GM21529 (cell line): ENCODE results near the gene DIAPH3.
A peak's percentile ranks its signal among the peaks of the same experiment; 100 is the strongest.
"Not testable (repeated sequence)": the region's sequence is repeated elsewhere in the genome, so short reads cannot be mapped to it uniquely, and the experiment has no call there.

Source experiments
- ATAC-seq: cut with Tn5 transposase; IDR thresholded peaks from one replicate; pipeline ENCODE4 v1.9.1; 2021; ENCODE audit not compliant: unreplicated experiment

Gene DIAPH3, protein sequence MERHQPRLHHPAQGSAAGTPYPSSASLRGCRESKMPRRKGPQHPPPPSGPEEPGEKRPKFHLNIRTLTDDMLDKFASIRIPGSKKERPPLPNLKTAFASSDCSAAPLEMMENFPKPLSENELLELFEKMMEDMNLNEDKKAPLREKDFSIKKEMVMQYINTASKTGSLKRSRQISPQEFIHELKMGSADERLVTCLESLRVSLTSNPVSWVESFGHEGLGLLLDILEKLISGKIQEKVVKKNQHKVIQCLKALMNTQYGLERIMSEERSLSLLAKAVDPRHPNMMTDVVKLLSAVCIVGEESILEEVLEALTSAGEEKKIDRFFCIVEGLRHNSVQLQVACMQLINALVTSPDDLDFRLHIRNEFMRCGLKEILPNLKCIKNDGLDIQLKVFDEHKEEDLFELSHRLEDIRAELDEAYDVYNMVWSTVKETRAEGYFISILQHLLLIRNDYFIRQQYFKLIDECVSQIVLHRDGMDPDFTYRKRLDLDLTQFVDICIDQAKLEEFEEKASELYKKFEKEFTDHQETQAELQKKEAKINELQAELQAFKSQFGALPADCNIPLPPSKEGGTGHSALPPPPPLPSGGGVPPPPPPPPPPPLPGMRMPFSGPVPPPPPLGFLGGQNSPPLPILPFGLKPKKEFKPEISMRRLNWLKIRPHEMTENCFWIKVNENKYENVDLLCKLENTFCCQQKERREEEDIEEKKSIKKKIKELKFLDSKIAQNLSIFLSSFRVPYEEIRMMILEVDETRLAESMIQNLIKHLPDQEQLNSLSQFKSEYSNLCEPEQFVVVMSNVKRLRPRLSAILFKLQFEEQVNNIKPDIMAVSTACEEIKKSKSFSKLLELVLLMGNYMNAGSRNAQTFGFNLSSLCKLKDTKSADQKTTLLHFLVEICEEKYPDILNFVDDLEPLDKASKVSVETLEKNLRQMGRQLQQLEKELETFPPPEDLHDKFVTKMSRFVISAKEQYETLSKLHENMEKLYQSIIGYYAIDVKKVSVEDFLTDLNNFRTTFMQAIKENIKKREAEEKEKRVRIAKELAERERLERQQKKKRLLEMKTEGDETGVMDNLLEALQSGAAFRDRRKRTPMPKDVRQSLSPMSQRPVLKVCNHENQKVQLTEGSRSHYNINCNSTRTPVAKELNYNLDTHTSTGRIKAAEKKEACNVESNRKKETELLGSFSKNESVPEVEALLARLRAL

DNA sequence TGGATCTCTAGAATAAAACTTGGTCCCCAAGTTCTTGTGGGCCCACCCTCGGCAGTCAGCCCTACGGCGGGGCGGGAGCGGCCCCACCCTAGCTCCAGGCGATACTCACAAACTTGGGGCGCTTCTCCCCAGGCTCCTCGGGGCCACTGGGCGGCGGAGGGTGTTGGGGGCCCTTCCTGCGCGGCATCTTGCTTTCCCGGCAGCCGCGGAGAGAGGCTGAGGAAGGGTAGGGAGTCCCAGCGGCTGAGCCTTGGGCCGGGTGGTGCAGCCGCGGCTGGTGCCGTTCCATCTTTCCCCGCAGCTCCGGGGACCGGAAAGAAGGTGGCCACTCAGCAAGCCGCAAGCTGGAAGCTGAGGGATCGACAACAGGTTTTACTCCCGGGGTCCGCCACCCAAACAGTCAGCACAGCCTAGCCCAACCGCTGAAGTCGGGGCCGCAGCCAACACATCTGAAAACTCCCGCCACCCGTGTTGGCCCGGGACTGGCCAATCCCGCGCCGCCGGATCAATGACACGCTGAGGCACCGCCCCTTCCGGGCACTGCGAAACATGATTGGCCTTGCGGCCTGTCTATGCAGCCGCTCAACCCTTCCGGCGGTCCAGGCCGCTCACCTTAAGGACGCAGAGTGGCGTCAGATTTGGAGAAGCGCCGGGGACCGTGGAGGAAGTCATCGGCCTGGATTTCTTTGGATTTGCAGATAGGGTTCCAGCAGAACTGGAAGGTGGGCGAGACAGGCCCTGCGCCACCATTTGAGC is at the start of gene DIAPH3:
TSS of gene DIAPH3 (minus strand) at position 451 of the 756 bp plus-strand sequence. CDS start at position 289, 162 bp downstream.
- peak; percentile 99 for ATAC-seq

DNA sequence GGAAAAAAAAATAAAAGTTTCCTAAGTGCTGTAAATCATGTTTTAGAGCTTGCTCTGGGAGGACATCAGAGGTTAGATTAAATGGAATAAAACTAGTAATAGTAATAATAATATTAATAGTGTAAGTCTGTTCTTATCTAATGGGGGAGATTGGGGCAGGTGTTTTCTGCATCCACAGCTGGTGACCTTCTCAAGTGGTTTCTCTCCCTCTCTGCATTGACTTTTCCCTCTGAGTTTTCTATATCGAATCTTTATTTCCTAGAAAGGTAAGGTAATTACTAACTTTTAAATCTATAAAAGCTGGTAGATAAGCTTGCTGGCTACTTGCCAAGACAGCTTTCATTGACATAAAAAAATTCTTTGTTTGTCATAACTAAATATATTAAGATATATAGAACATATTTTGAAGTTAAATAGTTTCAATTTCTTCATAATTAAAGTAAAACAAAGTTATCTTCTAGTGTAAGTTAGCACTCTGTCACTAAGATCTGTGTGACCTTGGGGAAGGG is 49.6 kb upstream of the DIAPH3 start:
- no peak for ATAC-seq

- no peak for ATAC-seq
Measured at GRCh38 chr13:60211548-60211947, 47.8 kb upstream of the DIAPH3 start.

- no peak for ATAC-seq
Measured at GRCh38 chr13:60210510-60211330, 47.0 kb upstream of the DIAPH3 start.

GRCh38 chr13:60205499-60205898 is 41.8 kb upstream of the DIAPH3 start:
- ATAC-seq: not testable (repeated sequence)

GRCh38 chr13:60201286-60201685 is 37.6 kb upstream of the DIAPH3 start:
- ATAC-seq: no peak

DNA sequence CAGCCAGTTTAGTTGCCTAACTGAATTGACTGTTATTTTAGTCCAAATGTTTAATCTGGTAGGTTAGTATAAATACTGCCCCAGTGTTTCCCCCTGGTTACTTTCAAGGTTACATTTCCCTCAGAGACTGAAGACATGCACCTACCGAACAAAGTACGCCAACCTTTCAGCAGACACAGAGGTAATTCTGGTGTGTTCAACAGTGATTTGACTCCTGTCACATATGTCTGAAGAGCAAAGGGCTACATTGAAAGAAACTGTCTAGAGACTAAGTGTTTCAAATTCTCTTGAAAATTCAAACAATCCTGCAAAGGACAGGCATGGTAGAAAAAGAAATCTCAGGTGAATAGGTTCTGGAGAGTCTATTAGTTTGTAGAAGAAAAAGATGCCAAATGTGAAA is 32.2 kb upstream of the DIAPH3 start:
- ATAC-seq: not testable (repeated sequence)

DNA sequence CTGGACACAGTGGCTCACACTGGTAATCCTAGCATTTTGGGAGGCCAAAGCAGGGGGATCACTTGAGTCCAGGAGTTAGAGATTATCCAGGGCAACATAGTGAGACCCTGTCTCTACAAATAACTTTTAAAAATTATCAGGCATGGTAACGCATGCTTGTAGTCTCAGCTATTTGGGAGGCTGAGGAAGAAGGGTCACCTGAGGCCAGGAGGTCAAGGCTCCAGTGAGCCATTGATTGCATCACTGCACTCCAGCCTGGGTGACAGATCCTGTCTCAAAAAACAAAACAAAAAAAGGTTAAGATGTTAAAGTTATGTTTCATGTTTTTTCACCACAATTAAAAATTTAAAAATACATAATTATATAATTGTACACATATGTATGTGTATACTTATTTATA is 19.2 kb upstream of the DIAPH3 start:
- ATAC-seq: no peak

- ATAC-seq: no peak
Measured at GRCh38 chr13:60178327-60178726, 14.6 kb upstream of the DIAPH3 start.

DNA sequence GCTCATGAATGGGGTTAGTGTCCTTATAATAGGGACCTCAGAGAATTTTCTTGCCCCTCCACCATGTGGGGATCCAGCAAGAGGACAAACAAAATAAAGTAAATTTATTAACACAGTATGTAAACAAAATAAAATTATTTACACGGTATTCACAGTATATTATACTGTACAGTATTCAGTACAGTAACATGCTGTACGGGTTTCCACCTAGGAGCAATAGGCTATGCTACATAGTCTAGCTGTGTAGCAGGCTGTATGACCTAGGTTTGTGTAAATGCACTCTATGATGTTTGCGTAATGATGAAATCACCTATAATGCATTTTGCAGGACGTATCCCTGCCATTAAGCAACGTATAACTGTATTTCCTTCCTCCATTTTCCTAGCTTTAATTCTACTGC is 11.8 kb upstream of the DIAPH3 start:
- ATAC-seq: no peak

GRCh38 chr13:60174113-60174512 is 10.4 kb upstream of the DIAPH3 start:
- ATAC-seq: no peak

DNA sequence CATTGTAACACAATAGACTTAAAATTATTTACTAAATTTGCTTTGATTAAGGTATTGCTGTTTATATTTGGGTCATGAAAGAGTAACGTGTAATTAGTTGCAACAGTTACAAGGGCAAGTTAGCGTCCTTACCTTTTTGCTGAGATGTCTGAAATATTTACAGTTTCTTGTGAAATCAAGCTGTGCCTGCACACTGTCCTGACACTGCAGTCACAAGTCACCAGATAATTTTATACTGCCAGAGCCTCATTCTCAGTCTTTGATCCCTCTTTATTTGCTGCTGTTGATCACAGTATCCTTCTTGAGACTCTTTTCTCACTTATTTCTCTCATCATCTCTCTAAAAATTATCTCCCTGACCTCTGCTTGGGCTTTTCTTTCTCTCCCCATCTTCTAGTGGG is 8.4 kb upstream of the DIAPH3 start:
- ATAC-seq: no peak

GRCh38 chr13:60170414-60170813 is 6.7 kb upstream of the DIAPH3 start:
- ATAC-seq: no peak

DNA sequence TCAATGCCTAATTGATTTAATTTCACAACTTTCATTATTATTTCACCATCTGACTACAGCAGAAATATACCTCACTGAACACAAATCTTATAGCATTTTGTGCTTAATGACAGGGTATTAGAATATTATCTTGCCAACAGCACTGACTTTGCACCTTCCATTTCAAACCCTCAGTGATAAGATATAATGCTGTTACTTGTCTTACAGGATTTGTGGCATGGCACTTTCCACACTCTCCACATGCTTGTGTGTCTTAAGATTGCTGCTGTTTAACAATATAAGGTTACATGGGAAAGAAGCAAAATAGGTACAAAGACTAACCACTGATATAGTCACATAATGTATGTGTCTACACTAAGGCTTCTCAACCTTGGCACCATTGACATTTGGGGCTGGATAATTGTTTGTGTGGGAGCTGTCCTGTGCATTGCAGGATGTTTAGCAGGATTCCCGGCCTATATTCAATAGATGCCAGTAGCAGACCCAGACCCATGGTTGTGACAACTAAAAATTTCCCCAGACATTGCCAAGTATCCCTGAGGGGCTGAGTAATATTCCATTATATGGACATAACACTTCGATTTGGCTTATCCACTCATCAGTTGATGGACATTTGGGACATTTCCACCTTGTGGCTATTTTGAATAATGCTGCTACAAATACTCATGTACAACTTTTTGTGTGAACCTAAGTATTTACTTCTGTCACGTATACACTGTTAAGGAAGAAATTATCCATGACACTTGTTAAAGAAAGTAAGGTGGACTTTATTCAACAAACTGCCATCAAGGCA is 5.7 kb upstream of the DIAPH3 start:
- no peak for ATAC-seq

DNA sequence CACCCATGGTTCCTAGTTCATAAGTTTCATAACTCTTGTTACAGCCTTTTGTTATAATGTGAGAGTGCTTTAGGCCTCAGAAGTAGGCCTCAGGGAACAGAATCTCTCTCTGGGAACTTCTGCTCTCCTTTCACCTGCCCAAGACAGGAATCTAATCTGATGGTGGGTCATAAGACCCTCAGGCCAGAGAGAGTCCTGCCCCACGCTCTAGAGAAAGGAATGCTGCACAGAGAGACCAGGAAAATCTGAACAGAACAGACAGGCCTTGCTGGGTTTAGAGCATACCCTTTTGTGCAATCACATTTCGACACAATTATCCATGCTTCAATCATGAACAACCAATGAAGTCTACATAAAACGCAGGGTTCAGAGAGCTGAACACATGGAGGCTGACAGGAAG is 3.4 kb upstream of the DIAPH3 start:
- ATAC-seq: no peak

- ATAC-seq: no peak
Measured at GRCh38 chr13:60165391-60166099, 1.8 kb upstream of the DIAPH3 start.

DNA sequence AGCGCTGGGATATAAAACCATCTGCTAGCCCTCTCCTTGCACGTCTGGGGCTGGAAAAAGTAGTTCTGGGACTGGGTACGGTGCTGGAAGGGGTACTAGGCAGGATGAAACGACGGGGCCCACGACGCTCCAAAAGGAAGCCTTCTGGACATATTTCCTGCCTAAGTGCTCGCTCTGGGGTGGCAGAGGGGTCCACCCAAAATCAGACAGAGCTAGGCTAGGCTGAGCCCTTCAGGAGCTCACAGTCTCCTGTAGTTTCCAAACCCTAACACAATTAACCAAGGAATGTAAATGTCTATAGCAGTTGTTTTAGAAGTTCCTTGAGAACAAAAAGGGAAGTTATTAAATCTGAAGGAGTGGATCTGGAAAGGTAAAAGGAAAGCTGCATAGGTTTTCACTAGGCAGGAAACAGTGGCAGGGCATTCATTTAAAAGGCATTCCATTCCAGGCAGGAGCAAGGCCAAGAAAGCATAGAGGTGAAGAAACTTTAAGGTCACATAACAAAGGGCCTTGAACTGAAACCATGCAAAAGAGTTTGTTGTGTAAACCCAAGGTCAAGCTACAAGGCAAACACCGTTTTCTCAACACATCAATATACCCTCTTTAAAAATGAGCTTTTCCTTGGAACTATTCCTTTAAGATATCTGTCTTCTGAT is 634 bp upstream of the DIAPH3 start:
- peak; percentile 27 for ATAC-seq

DNA sequence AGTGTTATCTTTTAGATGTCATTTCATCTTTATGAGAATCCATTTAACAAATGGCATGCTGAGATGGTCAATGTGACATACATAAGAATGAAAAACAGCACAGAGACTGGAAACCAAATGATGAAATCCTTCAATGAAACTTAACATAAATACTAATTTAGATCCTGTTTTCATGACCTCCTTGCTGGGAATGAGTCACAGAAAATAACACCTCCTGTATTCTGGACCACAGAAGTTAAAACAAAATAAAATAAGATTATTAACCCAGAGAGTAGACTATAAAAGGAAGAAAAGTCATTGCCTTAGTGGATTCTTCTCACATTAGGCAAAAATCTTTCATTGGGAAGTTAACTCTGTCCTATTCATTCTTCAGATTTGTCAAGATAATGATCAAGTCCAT is 1.6 kb downstream of the DIAPH3 start:
- ATAC-seq: no peak
